HepG2 (cell line): ENCODE results near the gene EIF4E1B. TPM values are rescaled to one million over a fixed set of nuclear protein-coding genes. Genes with fewer than 3 reads are reported as not detected.

Experiments
- ATAC-seq: fragments of 200-7000 bp; cut with Tn5 transposase; 3 replicates; pipeline ENCODE4 v1.9.1; 2020; ENCODE audit warnings: mild to moderate bottlenecking, moderate library complexity
- BruUV-seq: library from RNA; stranded (reverse); fragments of 400-500 nt; replicated peaks from 2 replicates; lab custom pipeline; 2021; lab: Mats Ljungman, UMichigan
- CTCF ChIA-PET: fragments of 300-600 bp; formaldehyde crosslinking; extraction: SDS; loops from one replicate; lab custom pipeline; 2021; ENCODE audit warnings: low total read pairs, inconsistent platforms, low intra/inter-chr PET ratio; lab: Yijun Ruan, JAX
- POLR2A ChIA-PET: fragments of 350-600 bp; sonication (Branson Sonifier 250); formaldehyde crosslinking; loops from one replicate; lab custom pipeline; 2020; ENCODE audit warnings: antibody characterized with exemption, inconsistent platforms; lab: Yijun Ruan, JAX
- DNase-seq: peaks from one replicate; pipeline ENCODE4 v3.0.0-alpha.2; 2015; ENCODE audit warnings: low spot score
- FAIRE-seq: peaks from 3 replicates; lab custom pipeline; 2011; peaks lifted over from hg19 to GRCh38; lab: Jason Lieb, UNC
- H2AFZ ChIP-seq: one replicate; pipeline ENCODE4 v1.6.1; 2011; ENCODE audit warnings: low read length, inconsistent platforms
- H3K27ac ChIP-seq: fragments of 300-600 bp; 3 replicates; pipeline ENCODE4 v1.8.0; 2011; ENCODE audit warnings: mixed run types, mild to moderate bottlenecking, mixed read lengths, low read length, inconsistent platforms; ENCODE audit not compliant: insufficient read depth; ENCODE audit errors: extremely low read length
- H3K27me3 ChIP-seq, 2 experiments: fragments of 200-600 bp in 1 of 2; 2 replicates in 1 of 2; 3 replicates in 1 of 2; pipeline versions ENCODE4 v1.6.0 to v1.8.0; 2011; ENCODE audit warnings: low read length in 2 of 2, mild to moderate bottlenecking in 2 of 2, moderate library complexity in 2 of 2, inconsistent platforms in 1 of 2; ENCODE audit not compliant: insufficient read depth in 2 of 2, control insufficient read depth in 1 of 2
- H3K36me3 ChIP-seq, 2 experiments: fragments of 200-600 bp in 1 of 2; replicated peaks in 1 of 2; 2 replicates in 1 of 2; 3 replicates in 1 of 2; pipeline versions ENCODE4 v1.5.1 to v1.8.0; 2011; ENCODE audit warnings: low read length in 2 of 2, inconsistent platforms in 1 of 2; ENCODE audit not compliant: insufficient read depth in 2 of 2, control insufficient read depth in 1 of 2
- H3K4me1 ChIP-seq: 2 replicates; pipeline ENCODE4 v1.5.1; 2012; ENCODE audit warnings: low read length, inconsistent platforms; ENCODE audit not compliant: insufficient read depth
- H3K4me2 ChIP-seq: 2 replicates; pipeline ENCODE4 v1.6.0; 2011; ENCODE audit warnings: low read depth, low read length, inconsistent platforms
- H3K4me3 ChIP-seq, 3 experiments: fragments of 200-600 bp in 1 of 3; sonication (generic), shearing (Covaris generic) in 1 of 3; replicated peaks in 1 of 3; 2 replicates each; pipeline ENCODE4 v1.5.1; 2011 to 2016; ENCODE audit warnings: low read length in 3 of 3, inconsistent platforms in 2 of 3, low read depth in 2 of 3, mild to moderate bottlenecking in 2 of 3, control low read depth in 1 of 3, mixed read lengths in 1 of 3; ENCODE audit not compliant: insufficient read depth in 1 of 3
- H3K79me2 ChIP-seq: one replicate; pipeline ENCODE4 v1.6.1; 2011; ENCODE audit warnings: low read length, inconsistent platforms; ENCODE audit not compliant: insufficient read depth
- H3K9ac ChIP-seq: 2 replicates; pipeline ENCODE4 v1.6.0; 2011; ENCODE audit warnings: mild to moderate bottlenecking, low read depth, low read length, inconsistent platforms; ENCODE audit not compliant: insufficient read depth
- H3K9me3 ChIP-seq: 2 replicates; pipeline ENCODE4 v1.5.1; 2012; ENCODE audit warnings: mild to moderate bottlenecking, low read length
- H4K20me1 ChIP-seq: 2 replicates; pipeline ENCODE4 v1.6.0; 2011; ENCODE audit warnings: inconsistent platforms, mild to moderate bottlenecking, low read length, moderate library complexity; ENCODE audit not compliant: insufficient read depth
- ATAD3A ChIP-seq: sonication (generic); formaldehyde crosslinking; IDR thresholded peaks from 2 replicates; pipeline ENCODE4 v1.4.0; 2020; ENCODE audit warnings: missing genetic modification reagents
- CREB1 ChIP-seq, 2 experiments: fragments of 450-650 bp in 1 of 2; IDR thresholded peaks; 2 replicates each; pipeline ENCODE4 v1.6.1; 2016 to 2017; ENCODE audit warnings: control low read depth in 1 of 2, mild to moderate bottlenecking in 1 of 2, missing compliant biosample characterization in 1 of 2, missing genetic modification characterization in 1 of 2
- JUND ChIP-seq: sonication (generic); formaldehyde crosslinking; IDR thresholded peaks from 2 replicates; pipeline ENCODE4 v1.8.0; 2022; ENCODE audit warnings: mild to moderate bottlenecking, missing genetic modification reagents
- MXD4 ChIP-seq: IDR thresholded peaks from 2 replicates; pipeline ENCODE4 v1.6.1; 2016; ENCODE audit warnings: mild to moderate bottlenecking, missing biosample characterization, missing genetic modification reagents
- POGZ ChIP-seq: sonication (generic); formaldehyde crosslinking; IDR thresholded peaks from 2 replicates; pipeline ENCODE4 v1.4.0; 2020; ENCODE audit warnings: mild to moderate bottlenecking, missing genetic modification reagents
- RARG ChIP-seq: sonication (generic); formaldehyde crosslinking; IDR thresholded peaks from 2 replicates; pipeline ENCODE4 v1.4.0; 2020; ENCODE audit warnings: low read depth, mild to moderate bottlenecking, missing genetic modification reagents
- SOX13 ChIP-seq, 3 experiments: fragments of 450-650 bp in 1 of 3; sonication (generic) in 1 of 3; formaldehyde crosslinking in 1 of 3; IDR thresholded peaks in 2 of 3; conservative IDR thresholded peaks in 1 of 3; 2 replicates each; pipeline versions ENCODE4 v1.5.0 to v1.6.1; 2016 to 2020; ENCODE audit warnings: antibody characterized with exemption in 1 of 3, mild to moderate bottlenecking in 1 of 3, missing compliant biosample characterization in 1 of 3, missing genetic modification reagents in 1 of 3, moderate library complexity in 1 of 3
- SRSF4 ChIP-seq: fragments of 200-400 bp; formaldehyde crosslinking; IDR thresholded peaks from one replicate; pipeline ENCODE4 v1.6.1; 2018; ENCODE audit warnings: mild to moderate bottlenecking, low read depth, low read length, moderate library complexity; ENCODE audit not compliant: poor library complexity, severe bottlenecking
- TBX3 ChIP-seq: fragments of 450-650 bp; IDR thresholded peaks from 2 replicates; pipeline ENCODE4 v1.6.1; 2017; ENCODE audit warnings: antibody characterized with exemption, mild to moderate bottlenecking, inconsistent platforms, borderline replicate concordance
- ZNF143 ChIP-seq: sonication (generic); formaldehyde crosslinking; IDR thresholded peaks from 2 replicates; pipeline ENCODE4 v1.4.0; 2020; ENCODE audit warnings: missing genetic modification reagents
- ZNF230 ChIP-seq: sonication (generic); formaldehyde crosslinking; IDR thresholded peaks from 2 replicates; pipeline ENCODE4 v1.4.0; 2020; ENCODE audit warnings: mild to moderate bottlenecking, missing genetic modification reagents
- ZNF562 ChIP-seq: sonication (generic); formaldehyde crosslinking; IDR thresholded peaks from 2 replicates; pipeline ENCODE4 v1.8.0; 2022; ENCODE audit warnings: missing genetic modification reagents, borderline replicate concordance
- ZNF580 ChIP-seq: IDR thresholded peaks from 2 replicates; pipeline ENCODE4 v1.6.1; 2016; ENCODE audit warnings: low read depth, borderline replicate concordance
- ZNF770 ChIP-seq: sonication (generic); formaldehyde crosslinking; IDR thresholded peaks from 2 replicates; pipeline ENCODE4 v1.5.0; 2020; ENCODE audit warnings: mild to moderate bottlenecking, missing genetic modification reagents
- WGBS: methylation state at CpG from one replicate; pipeline ENCODE4 v1.1.6; 2017; ENCODE audit warnings: low lambda C conversion rate; 5-methylcytosine and 5-hydroxymethylcytosine counted together
- in situ Hi-C: cut with HindIII; loops from 2 replicates; pipeline ENCODE4 v1.10.0; 2017; ENCODE audit warnings: low pct_unique_long_range_greater_than_20kb; ENCODE audit not compliant: extremely low pct_ligation_motif_present
- intact Hi-C: fragments of 100-400 bp; cut with micrococcal nuclease; formaldehyde crosslinking; loops from one replicate; pipeline ENCODE4 v1.10.0; 2022; ENCODE audit not compliant: unreplicated experiment
- polyA plus RNA-seq, 8 experiments: library from polyadenylated mRNA; depleted of rRNA in 3 of 8; stranded (reverse) in 7 of 8; unstranded in 1 of 8; fragments of >200 nt; fragmentation: Illumina TruSeq in 4 of 8; extraction: Trizol in 4 of 8; gene quantifications; 2 replicates each; pipeline versions ENCODE4 v1.2.1 to v1.2.3, GENCODE V29; 2011 to 2016; ENCODE audit warnings: low read depth in 4 of 8, missing spikeins in 1 of 8, mixed read lengths in 1 of 8; ENCODE audit not compliant: insufficient read depth in 1 of 8
- total RNA-seq, 5 experiments: library from RNA; depleted of rRNA; stranded (reverse); fragments of >200 nt; fragmentation: Illumina TruSeq; extraction: Trizol; gene quantifications; 2 replicates each; pipeline ENCODE4 v1.2.3, GENCODE V29; 2016; ENCODE audit warnings: low read depth in 1 of 5

EIF4E1B gene
- total and polyA plus RNA-seq, 2 of the 13 experiments (the other 11 are each of a cell fraction or from before 2014, with no cell fraction given): not detected

- no peak for TF ChIP-seq TBX3
- no peak for TF ChIP-seq ZNF580 (CRISPR knock-in tag)
- no peak for TF ChIP-seq MXD4 (CRISPR knock-in tag)
- TF ChIP-seq SOX13 (IDR thresholded peaks at IDR 0.05): no peak
- no peak for TF ChIP-seq SOX13 (CRISPR knock-in tag; conservative IDR thresholded peaks at IDR 0.05 in 1 of 2, IDR thresholded peaks at IDR 0.05 in 1 of 2)
- TF ChIP-seq ZNF230: no peak
- no peak for TF ChIP-seq ATAD3A (CRISPR knock-in tag)
- no peak for TF ChIP-seq POGZ (CRISPR knock-in tag)
- TF ChIP-seq ZNF143 (CRISPR knock-in tag): no peak
- no peak for TF ChIP-seq ZNF562 (CRISPR knock-in tag)
- no peak for TF ChIP-seq RARG (CRISPR knock-in tag)
- no peak for TF ChIP-seq SRSF4
- TF ChIP-seq CREB1 (IDR thresholded peaks at IDR 0.05): no peak
- no peak for TF ChIP-seq CREB1 (CRISPR knock-in tag; IDR thresholded peaks at IDR 0.05)
- no peak for TF ChIP-seq JUND (CRISPR knock-in tag)
- TF ChIP-seq ZNF770 (CRISPR knock-in tag): no peak
Observed at GRCh38 chr5:176587398-176587797, 43.1 kb upstream of the EIF4E1B start.

More at GRCh38 chr5:176587398-176587797, 43.1 kb upstream of the EIF4E1B start:
- no peaks in the 10 kb centered on the region for H3K79me2 ChIP-seq
- H3K4me1 ChIP-seq: no peaks in the 10 kb centered on the region
- H3K4me3 ChIP-seq: no peak overlapping the region
- in situ Hi-C loops: loop anchor here (25.0 kb wide), 1 partner anchor 850 kb away; no protein-coding TSS in a partner anchor
- H3K9ac ChIP-seq: no peak overlapping the region
- no peak overlapping the region for H2AFZ ChIP-seq
- no TSS peak for BruUV-seq
- ChIA-PET CTCF (no interaction called here), POLR2A (no interaction called here)
- H3K27me3 ChIP-seq: no peaks in the 10 kb centered on the region
- intact Hi-C loops: no loop called here
- H3K36me3 ChIP-seq: peaks cover 0 to 29% of the 10 kb centered on the region in 2 experiments; a peak in 3 of 5 replicates
- H3K27ac ChIP-seq: no peak overlapping the region
- DNase-seq: no peak
- peaks cover 16% of the 10 kb centered on the region for H3K9me3 ChIP-seq
- 95% methylated on average over 6 of the region's 7 CpGs for WGBS
- H4K20me1 ChIP-seq: no peaks in the 10 kb centered on the region
- ATAC-seq: no peak
- FAIRE-seq: no peak
- H3K4me2 ChIP-seq: no peak overlapping the region
